Neural progenitor cell (in vitro differentiated cells): ENCODE data around the gene REXO1. TPM values are rescaled to one million over a fixed set of nuclear protein-coding genes. Genes with fewer than 3 reads are reported as not detected.

Source experiments
- DNase-seq: peaks from one replicate; pipeline ENCODE4 v3.0.0-alpha.2; 2016; ENCODE audit warnings: low spot score
- H2AFZ ChIP-seq: fragments of 200-600 bp; sonication (generic); replicated peaks from 2 replicates; pipeline ENCODE4 v1.6.1; 2016; ENCODE audit warnings: antibody characterized with exemption
- H3F3A ChIP-seq: fragments of 200-600 bp; sonication (generic); 2 replicates; pipeline ENCODE4 v1.6.1; 2016; ENCODE audit warnings: antibody characterized with exemption, low read depth
- H3K27ac ChIP-seq: fragments of 200-600 bp; sonication (generic); 2 replicates; pipeline ENCODE4 v1.5.1; 2016; ENCODE audit warnings: mild to moderate bottlenecking
- H3K27me3 ChIP-seq: fragments of 200-600 bp; sonication (generic); 2 replicates; pipeline ENCODE4 v1.6.1; 2016; ENCODE audit warnings: mild to moderate bottlenecking, moderate library complexity
- H3K36me3 ChIP-seq: fragments of 200-600 bp; sonication (generic); 2 replicates; pipeline ENCODE4 v1.5.1; 2016
- H3K4me1 ChIP-seq: fragments of 200-600 bp; sonication (generic); 2 replicates; pipeline ENCODE4 v1.6.1; 2016; ENCODE audit warnings: mixed run types
- H3K4me2 ChIP-seq: fragments of 200-600 bp; sonication (generic); 2 replicates; pipeline ENCODE4 v1.6.1; 2016
- H3K4me3 ChIP-seq: fragments of 200-600 bp; sonication (generic); 2 replicates; pipeline ENCODE4 v1.5.1; 2016
- H3K79me2 ChIP-seq: fragments of 200-600 bp; sonication (generic); 2 replicates; pipeline ENCODE4 v1.6.1; 2016; ENCODE audit warnings: low read depth
- H3K9ac ChIP-seq: fragments of 200-600 bp; sonication (generic); 2 replicates; pipeline ENCODE4 v1.6.1; 2016
- H3K9me3 ChIP-seq: fragments of 200-600 bp; sonication (generic); 2 replicates; pipeline ENCODE4 v1.5.1; 2016; ENCODE audit warnings: low read depth
- H4K20me1 ChIP-seq: fragments of 200-600 bp; sonication (generic); 2 replicates; pipeline ENCODE4 v1.6.1; 2016; ENCODE audit warnings: low read depth
- H3K27ac Mint-ChIP-seq: 3 replicates; pipeline ENCODE4 v1.8.0; 2021; ENCODE audit warnings: mixed read lengths
- H3K27me3 Mint-ChIP-seq: 2 replicates; pipeline ENCODE4 v1.8.0; 2022; ENCODE audit warnings: low read depth, mild to moderate bottlenecking, inconsistent platforms, moderate library complexity, mixed read lengths; ENCODE audit not compliant: insufficient read depth
- H3K36me3 Mint-ChIP-seq: 3 replicates; pipeline ENCODE4 v1.8.0; 2021; ENCODE audit warnings: mixed read lengths
- H3K4me1 Mint-ChIP-seq: 3 replicates; pipeline ENCODE4 v1.8.0; 2021; ENCODE audit warnings: mixed read lengths
- H3K4me3 Mint-ChIP-seq: 3 replicates; pipeline ENCODE4 v1.8.0; 2021; ENCODE audit warnings: mild to moderate bottlenecking, moderate library complexity, mixed read lengths
- H3K9me3 Mint-ChIP-seq: 3 replicates; pipeline ENCODE4 v1.8.0; 2020; ENCODE audit warnings: mixed read lengths
- EZH2 ChIP-seq: fragments of 200-600 bp; sonication (generic); IDR thresholded peaks from 2 replicates; pipeline ENCODE4 v1.6.1; 2017; ENCODE audit warnings: antibody characterized with exemption, mild to moderate bottlenecking, moderate library complexity
- EZH2phosphoT487 ChIP-seq: fragments of 200-600 bp; sonication (generic); IDR thresholded peaks from 2 replicates; pipeline ENCODE4 v1.6.1; 2017; ENCODE audit warnings: antibody characterized with exemption
- total RNA-seq: library from RNA; depleted of rRNA; stranded (reverse); fragments of >200 nt; gene quantifications from 2 replicates; pipeline ENCODE4 v1.2.3, GENCODE V29; 2015; ENCODE audit warnings: low replicate concordance
- TF ChIP-seq, protein P1 (sequence below): fragments of 200-600 bp; sonication (generic); IDR thresholded peaks from 2 replicates; pipeline ENCODE4 v1.5.1; 2017; ENCODE audit warnings: antibody characterized with exemption, mild to moderate bottlenecking

Gene REXO1
- total RNA-seq, 1 donor from 2014 or later: 38.7 TPM

DNA sequence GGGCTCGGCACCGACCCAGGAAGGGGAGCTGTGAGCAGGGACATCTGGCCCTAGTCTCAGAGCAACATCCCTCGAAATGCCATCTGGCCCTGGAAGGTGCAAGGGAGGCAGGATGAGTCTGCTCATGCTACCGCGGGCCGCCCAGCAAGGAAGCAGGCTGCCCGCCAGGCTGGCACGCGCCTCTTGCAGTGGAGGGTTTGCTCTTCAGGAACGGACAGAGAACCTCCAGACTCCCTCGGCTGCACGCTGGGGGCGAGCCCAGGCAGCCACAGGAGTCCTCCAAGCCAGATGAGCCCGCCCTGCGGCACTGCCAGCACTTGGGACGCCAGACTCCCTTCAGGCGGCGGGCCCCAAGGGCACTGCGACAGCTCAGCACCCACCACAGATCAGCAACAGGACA lies 26.1 kb downstream of the REXO1 start:
- no peaks in the 10 kb centered on the region for H3K9me3 Mint-ChIP-seq
- no peak overlapping the region for H3K27ac Mint-ChIP-seq
- Histone ChIP-seq H2AFZ (no peak overlapping the region), H3K27ac (no peak overlapping the region), H3K79me2 (no peaks in the 10 kb centered on the region), H3K4me1 (peaks cover 10% of the 10 kb centered on the region), H4K20me1 (peaks cover 24% of the 10 kb centered on the region), H3F3A (peaks cover 4% of the 10 kb centered on the region), H3K9ac (no peak overlapping the region), H3K36me3 (no peaks in the 10 kb centered on the region), H3K4me2 (no peak overlapping the region), H3K27me3 (no peaks in the 10 kb centered on the region), H3K4me3 (no peak overlapping the region), H3K9me3 (no peaks in the 10 kb centered on the region)
- TF ChIP-seq EZH2 (no peak), EZH2phosphoT487 (no peak)
- TF ChIP-seq, protein P1, sequence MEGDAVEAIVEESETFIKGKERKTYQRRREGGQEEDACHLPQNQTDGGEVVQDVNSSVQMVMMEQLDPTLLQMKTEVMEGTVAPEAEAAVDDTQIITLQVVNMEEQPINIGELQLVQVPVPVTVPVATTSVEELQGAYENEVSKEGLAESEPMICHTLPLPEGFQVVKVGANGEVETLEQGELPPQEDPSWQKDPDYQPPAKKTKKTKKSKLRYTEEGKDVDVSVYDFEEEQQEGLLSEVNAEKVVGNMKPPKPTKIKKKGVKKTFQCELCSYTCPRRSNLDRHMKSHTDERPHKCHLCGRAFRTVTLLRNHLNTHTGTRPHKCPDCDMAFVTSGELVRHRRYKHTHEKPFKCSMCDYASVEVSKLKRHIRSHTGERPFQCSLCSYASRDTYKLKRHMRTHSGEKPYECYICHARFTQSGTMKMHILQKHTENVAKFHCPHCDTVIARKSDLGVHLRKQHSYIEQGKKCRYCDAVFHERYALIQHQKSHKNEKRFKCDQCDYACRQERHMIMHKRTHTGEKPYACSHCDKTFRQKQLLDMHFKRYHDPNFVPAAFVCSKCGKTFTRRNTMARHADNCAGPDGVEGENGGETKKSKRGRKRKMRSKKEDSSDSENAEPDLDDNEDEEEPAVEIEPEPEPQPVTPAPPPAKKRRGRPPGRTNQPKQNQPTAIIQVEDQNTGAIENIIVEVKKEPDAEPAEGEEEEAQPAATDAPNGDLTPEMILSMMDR: no peak
- no peak for DNase-seq
- peaks cover 9% of the 10 kb centered on the region for H3K36me3 Mint-ChIP-seq
- no peak overlapping the region for H3K4me3 Mint-ChIP-seq
- H3K27me3 Mint-ChIP-seq: peaks cover 3% of the 10 kb centered on the region
- H3K4me1 Mint-ChIP-seq: no peaks in the 10 kb centered on the region

- Histone ChIP-seq H3K36me3 (no peaks in the 10 kb centered on the region), H3K4me2 (no peak overlapping the region), H3K9ac (no peak overlapping the region), H3K27ac (no peak overlapping the region), H2AFZ (no peak overlapping the region), H3K79me2 (no peaks in the 10 kb centered on the region), H3K4me1 (no peaks in the 10 kb centered on the region), H3K4me3 (no peak overlapping the region), H4K20me1 (peaks cover 10% of the 10 kb centered on the region), H3K27me3 (no peaks in the 10 kb centered on the region), H3F3A (no peaks in the 10 kb centered on the region), H3K9me3 (no peaks in the 10 kb centered on the region)
- no peak overlapping the region for H3K27ac Mint-ChIP-seq
- H3K4me1 Mint-ChIP-seq: no peaks in the 10 kb centered on the region
- TF ChIP-seq EZH2phosphoT487 (no peak), EZH2 (no peak)
- TF ChIP-seq, protein P1: no peak
- no peaks in the 10 kb centered on the region for H3K9me3 Mint-ChIP-seq
- H3K36me3 Mint-ChIP-seq: peaks cover 7% of the 10 kb centered on the region
- no peak overlapping the region for H3K4me3 Mint-ChIP-seq
- no peak for DNase-seq
- H3K27me3 Mint-ChIP-seq: peaks cover 2% of the 10 kb centered on the region
Observed at GRCh38 chr19:1819341-1820255, 28.7 kb downstream of the REXO1 start.

DNA sequence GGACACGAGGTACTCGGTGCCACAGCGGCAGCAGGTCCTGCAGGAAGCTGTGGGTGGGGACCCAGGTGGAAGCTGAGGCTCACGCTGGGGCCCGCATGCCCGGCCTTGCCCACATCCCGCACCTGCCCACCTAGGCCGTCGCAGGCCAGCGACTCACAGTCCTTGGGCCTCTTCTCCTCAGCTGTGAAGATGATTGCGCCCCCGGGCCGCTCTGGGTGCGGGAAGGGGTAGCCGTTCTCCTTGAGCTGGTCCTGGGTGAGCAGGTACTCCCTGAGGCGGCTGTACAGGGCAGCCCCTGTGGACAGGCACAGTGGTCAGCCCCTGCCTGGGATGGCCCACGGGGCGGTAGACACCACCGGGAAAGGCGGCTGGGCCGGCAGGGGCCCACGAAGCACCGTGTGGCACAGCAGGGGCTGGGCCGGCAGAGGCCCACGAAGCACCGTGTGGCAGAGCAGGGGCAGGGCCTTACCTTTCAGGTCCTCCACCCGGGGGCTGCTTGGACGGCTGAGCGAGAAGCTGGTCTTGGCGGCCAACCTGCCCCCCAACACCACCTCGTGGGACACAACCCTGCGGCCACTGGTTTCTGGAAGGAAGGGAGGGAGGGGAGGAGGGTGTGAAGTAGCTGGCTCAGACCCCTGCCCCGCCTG lies 29.6 kb downstream of the REXO1 start:
- H3K27me3 ChIP-seq: no peaks in the 10 kb centered on the region
- H3K4me1 ChIP-seq: no peaks in the 10 kb centered on the region
- peaks cover 7% of the 10 kb centered on the region for H4K20me1 ChIP-seq
- no peak overlapping the region for H2AFZ ChIP-seq
- H3K27me3 Mint-ChIP-seq: peaks cover 2% of the 10 kb centered on the region
- DNase-seq: no peak
- H3K4me1 Mint-ChIP-seq: no peaks in the 10 kb centered on the region
- H3K79me2 ChIP-seq: no peaks in the 10 kb centered on the region
- no peak overlapping the region for H3K27ac Mint-ChIP-seq
- H3K36me3 Mint-ChIP-seq: peaks cover 4% of the 10 kb centered on the region
- no peak for TF ChIP-seq EZH2
- no peaks in the 10 kb centered on the region for H3K36me3 ChIP-seq
- no peaks in the 10 kb centered on the region for H3K9me3 ChIP-seq
- no peaks in the 10 kb centered on the region for H3F3A ChIP-seq
- H3K9me3 Mint-ChIP-seq: no peaks in the 10 kb centered on the region
- no peak overlapping the region for H3K27ac ChIP-seq
- H3K9ac ChIP-seq: no peak overlapping the region
- H3K4me2 ChIP-seq: no peak overlapping the region
- H3K4me3 ChIP-seq: no peak overlapping the region
- no peak overlapping the region for H3K4me3 Mint-ChIP-seq
